GM12878 (cell line): ENCODE data around the gene MYLIP. TPM values are rescaled to one million over a fixed set of nuclear protein-coding genes. Genes with fewer than 3 reads are reported as not detected.

Experiments
- ATAC-seq: fragments of 200-7000 bp; cut with Tn5 transposase; 3 replicates; pipeline ENCODE4 v1.9.1; 2020; ENCODE audit warnings: mild to moderate bottlenecking, moderate library complexity
- BruUV-seq: library from RNA; stranded (reverse); fragments of 400-500 nt; replicated peaks from 2 replicates; lab custom pipeline; 2021; lab: Mats Ljungman, UMichigan
- CTCF ChIA-PET: fragments of 300-600 bp; sonication (Branson Sonifier 250); formaldehyde crosslinking; extraction: SDS; loops from one replicate; lab custom pipeline; 2021; ENCODE audit warnings: inconsistent platforms; lab: Yijun Ruan, JAX
- POLR2A ChIA-PET: fragments of 350-600 bp; formaldehyde crosslinking; extraction: SDS; loops from one replicate; lab custom pipeline; 2021; ENCODE audit warnings: inconsistent platforms; lab: Charles Lee
- RAD21 ChIA-PET: fragments of 300-600 bp; sonication (Branson Sonifier 250); formaldehyde crosslinking; loops from one replicate; lab custom pipeline; 2023; ENCODE audit warnings: antibody characterized with exemption; ENCODE audit not compliant: unreplicated experiment; lab: Charles Lee
- SMC1A ChIA-PET: fragments of 300-600 bp; sonication (Branson Sonifier 250); formaldehyde crosslinking; loops from one replicate; lab custom pipeline; 2023; ENCODE audit not compliant: unreplicated experiment, uncharacterized antibody; lab: Charles Lee
- DNase-seq: peaks from one replicate; pipeline ENCODE4 v3.0.0-alpha.2; 2011; ENCODE audit warnings: low read depth, low spot score
- FAIRE-seq: peaks from 3 replicates; lab custom pipeline; 2011; peaks lifted over from hg19 to GRCh38; lab: Jason Lieb, UNC
- H2AFZ ChIP-seq: 2 replicates; pipeline ENCODE4 v1.6.0; 2011; ENCODE audit warnings: low read depth, low read length, control low read depth; ENCODE audit not compliant: control insufficient read depth
- H3K27ac ChIP-seq: 2 replicates; pipeline ENCODE4 v1.5.1; 2011; ENCODE audit warnings: control low read depth; ENCODE audit not compliant: control insufficient read depth, insufficient read depth
- H3K27me3 ChIP-seq, 2 experiments: replicated peaks in 1 of 2; 2 replicates each; pipeline versions ENCODE4 v1.6.0 to v1.6.1; 2011; ENCODE audit warnings: low read length in 1 of 2; ENCODE audit not compliant: control insufficient read depth in 2 of 2, insufficient read depth in 2 of 2
- H3K36me3 ChIP-seq, 2 experiments: 2 replicates each; pipeline ENCODE4 v1.5.1; 2011; ENCODE audit warnings: low read length in 1 of 2; ENCODE audit not compliant: control insufficient read depth in 2 of 2, insufficient read depth in 2 of 2
- H3K4me1 ChIP-seq: 2 replicates; pipeline ENCODE4 v1.6.1; 2011; ENCODE audit warnings: mild to moderate bottlenecking, low read length, moderate library complexity, mixed read lengths; ENCODE audit not compliant: control insufficient read depth, insufficient read depth
- H3K4me2 ChIP-seq: 2 replicates; pipeline ENCODE4 v1.6.0; 2011; ENCODE audit warnings: control low read depth; ENCODE audit not compliant: control insufficient read depth, insufficient read depth
- H3K4me3 ChIP-seq: fragments of 200-600 bp; sonication (generic); 2 replicates; pipeline ENCODE4 v1.5.1; 2016
- H3K79me2 ChIP-seq: 2 replicates; pipeline ENCODE4 v1.6.0; 2011; ENCODE audit warnings: low read length; ENCODE audit not compliant: control insufficient read depth, insufficient read depth
- H3K9ac ChIP-seq: 2 replicates; pipeline ENCODE4 v1.8.0; 2011; ENCODE audit warnings: low read length, control low read depth, mixed read lengths; ENCODE audit not compliant: control insufficient read depth, insufficient read depth
- H3K9me3 ChIP-seq: replicated peaks from 3 replicates; pipeline ENCODE4 v1.5.1; 2011; ENCODE audit warnings: mild to moderate bottlenecking, low read length; ENCODE audit not compliant: control insufficient read depth, insufficient read depth
- H4K20me1 ChIP-seq: 2 replicates; pipeline ENCODE4 v1.6.0; 2011; ENCODE audit not compliant: control insufficient read depth, insufficient read depth
- BMI1 ChIP-seq: fragments of 450-650 bp; IDR thresholded peaks from 2 replicates; pipeline ENCODE4 v1.6.1; 2016; ENCODE audit warnings: mild to moderate bottlenecking, moderate library complexity, borderline replicate concordance
- CBX3 ChIP-seq: fragments of 200-600 bp; sonication (generic); IDR thresholded peaks from 2 replicates; pipeline ENCODE4 v1.6.1; 2016; ENCODE audit warnings: low read depth, borderline replicate concordance
- CEBPB ChIP-seq, 2 experiments: fragments of 150-350 bp in 1 of 2; IDR thresholded peaks; 2 replicates each; pipeline ENCODE4 v1.6.1; 2012 to 2014; ENCODE audit warnings: low read depth in 2 of 2, low read length in 2 of 2, borderline replicate concordance in 1 of 2, inconsistent platforms in 1 of 2
- CHD2 ChIP-seq: IDR thresholded peaks from 2 replicates; pipeline ENCODE4 v1.6.1; 2011; ENCODE audit warnings: low read depth, low read length, improper control_type of control experiment, borderline replicate concordance
- IKZF2 ChIP-seq, 2 experiments: fragments of 450-650 bp; IDR thresholded peaks; 2 replicates each; pipeline ENCODE4 v1.6.1; 2017; ENCODE audit warnings: mild to moderate bottlenecking in 2 of 2, moderate library complexity in 2 of 2
- KLF5 ChIP-seq: fragments of 450-650 bp; IDR thresholded peaks from 2 replicates; pipeline ENCODE4 v1.6.1; 2014; ENCODE audit warnings: mild to moderate bottlenecking; ENCODE audit not compliant: partially characterized antibody
- MYB ChIP-seq: fragments of 150-350 bp; IDR thresholded peaks from 2 replicates; pipeline ENCODE4 v1.6.1; 2014; ENCODE audit warnings: mild to moderate bottlenecking, low read depth, low read length, borderline replicate concordance
- NBN ChIP-seq: fragments of 450-650 bp; IDR thresholded peaks from 2 replicates; pipeline ENCODE4 v1.6.1; 2016
- NFIC ChIP-seq: IDR thresholded peaks from 2 replicates; pipeline ENCODE4 v1.6.1; 2012; ENCODE audit warnings: low read depth, mild to moderate bottlenecking, inconsistent platforms, low read length, moderate library complexity
- PAX8 ChIP-seq: fragments of 450-650 bp; IDR thresholded peaks from 2 replicates; pipeline ENCODE4 v1.6.1; 2017; ENCODE audit warnings: mild to moderate bottlenecking, moderate library complexity
- POLR2AphosphoS2 ChIP-seq: IDR thresholded peaks from 2 replicates; pipeline ENCODE4 v1.6.1; 2011; ENCODE audit warnings: low read depth, mild to moderate bottlenecking, low read length, improper control_type of control experiment, moderate library complexity
- POLR2AphosphoS5 ChIP-seq: IDR thresholded peaks from 2 replicates; pipeline ENCODE4 v1.6.1; 2011; ENCODE audit warnings: mild to moderate bottlenecking, low read length, inconsistent platforms
- RCOR1 ChIP-seq: conservative IDR thresholded peaks from 2 replicates; pipeline ENCODE4 v1.6.1; 2012; ENCODE audit warnings: low read depth, low read length, improper control_type of control experiment
- SUPT20H ChIP-seq: IDR thresholded peaks from 2 replicates; pipeline ENCODE4 v1.6.1; 2011; ENCODE audit warnings: low read depth, mild to moderate bottlenecking, low read length, moderate library complexity, borderline replicate concordance; ENCODE audit not compliant: control insufficient read depth
- TAF1 ChIP-seq: IDR thresholded peaks from 2 replicates; pipeline ENCODE4 v1.6.1; 2011; ENCODE audit warnings: mild to moderate bottlenecking, low read depth, low read length, borderline replicate concordance
- WGBS: methylation state at CpG from one replicate; pipeline ENCODE4 v1.1.6; 2016; ENCODE audit warnings: low lambda C conversion rate; ENCODE audit not compliant: insufficient replicate concordance, insufficient coverage; ENCODE audit errors: missing lambda C conversion rate; 5-methylcytosine and 5-hydroxymethylcytosine counted together
- in situ Hi-C: fragments of 300-500 bp; cut with MboI; formaldehyde crosslinking; loops from 9 replicates; pipeline ENCODE4 v1.14.3; 2018; ENCODE audit warnings: mixed read lengths
- intact Hi-C: fragments of 100-400 bp; cut with micrococcal nuclease; formaldehyde crosslinking; loops from one replicate; pipeline ENCODE4 v1.14.2; 2022; ENCODE audit not compliant: unreplicated experiment
- polyA plus RNA-seq, 11 experiments: library from polyadenylated mRNA; depleted of rRNA in 4 of 11; unstranded in 6 of 11; stranded (reverse) in 5 of 11; fragments of >200 nt; fragmentation: Nextera tagmentation in 4 of 11; fragmentation: Illumina TruSeq in 1 of 11; extraction: Ambion mirVana in 4 of 11; extraction: Trizol in 1 of 11; gene quantifications; 1 replicate in 1 of 11; 2 replicates in 10 of 11; pipeline versions ENCODE4 v1.2.1 to v1.2.3, GENCODE V29; 2011 to 2016; ENCODE audit warnings: inconsistent platforms in 2 of 11, missing spikeins in 2 of 11, low read depth in 1 of 11
- total RNA-seq, 4 experiments: library from RNA; depleted of rRNA in 3 of 4; stranded (reverse); fragments of >200 nt in 3 of 4; fragmentation: Illumina TruSeq in 1 of 4; extraction: Trizol in 1 of 4; gene quantifications; 2 replicates each; pipeline versions ENCODE4 v1.2.1 to v1.2.3, GENCODE V29; 2013 to 2021
- TF ChIP-seq, protein P1 (sequence below): fragments of 150-350 bp; IDR thresholded peaks from 2 replicates; pipeline ENCODE4 v1.6.1; 2014; ENCODE audit warnings: mild to moderate bottlenecking, low read depth, low read length
- TF ChIP-seq, protein P2 (sequence below): IDR thresholded peaks from 2 replicates; pipeline ENCODE4 v1.6.1; 2011; ENCODE audit warnings: borderline replicate concordance, low read depth, mild to moderate bottlenecking, moderate library complexity, mixed read lengths, low read length; ENCODE audit not compliant: insufficient read depth; ENCODE audit errors: extremely low read length

Gene MYLIP
- total and polyA plus RNA-seq, 10 of the 15 experiments (the other 5 are each of a cell fraction or from before 2014, with no cell fraction given): 5.3 to 123 (median 12.5) TPM

DNA sequence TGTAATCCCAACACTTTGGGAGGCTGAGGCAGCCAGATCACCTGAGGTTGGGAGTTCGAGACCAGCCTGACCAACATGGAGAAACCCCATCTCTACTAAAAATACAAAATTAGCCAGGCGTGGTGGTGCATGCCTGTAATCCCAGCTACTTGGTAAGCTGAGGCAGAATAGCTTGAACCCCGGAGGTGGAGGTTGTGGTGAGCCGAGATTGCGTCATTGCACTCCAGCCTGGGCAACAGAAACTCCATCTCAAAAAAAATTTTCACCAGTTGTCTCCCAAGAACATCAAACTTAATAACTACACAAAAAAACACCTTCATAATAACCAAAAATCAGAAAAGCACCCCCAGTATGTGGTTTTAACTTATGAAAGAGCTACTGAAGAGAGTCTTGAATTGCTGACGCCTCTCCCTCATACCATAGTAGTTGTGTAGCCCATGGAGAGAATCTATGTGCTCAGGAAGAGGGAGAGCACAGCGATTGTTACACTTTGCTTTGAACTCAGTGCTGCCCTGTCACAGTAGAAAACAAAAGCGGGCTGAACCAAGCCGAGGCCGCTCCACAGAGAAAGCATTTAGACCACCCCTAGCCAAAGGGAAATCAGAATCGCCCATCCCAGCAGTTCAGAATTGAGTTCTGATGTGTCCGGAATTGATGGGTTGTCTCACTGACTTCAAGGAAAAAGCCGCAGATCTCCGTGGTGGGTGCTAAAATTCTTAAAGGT, 67.5 kb downstream of the MYLIP start:
- no peak overlapping the region for H3K4me3 ChIP-seq
- DNase-seq: no peak
- H3K79me2 ChIP-seq: no peaks in the 10 kb centered on the region
- FAIRE-seq: no peak
- in situ Hi-C loops: no loop called here
- no peak for ATAC-seq
- SMC1A ChIA-PET: interaction anchor here (0.8 to 1.5 kb wide), 3 partner anchors 9 to 65 kb away, joined by 3 to 6 read pairs (median 3); no protein-coding TSS in a partner anchor
- RAD21 ChIA-PET: interaction anchor here (1.4 kb wide), 1 partner anchor 9 kb away, joined by 5 read pairs; no protein-coding TSS in a partner anchor
- H3K27me3 ChIP-seq: no peaks in the 10 kb centered on the region; a peak in 2 of 4 replicates
- H3K9me3 ChIP-seq: no peaks in the 10 kb centered on the region
- H4K20me1 ChIP-seq: no peaks in the 10 kb centered on the region
- intact Hi-C loops: no loop called here
- H2AFZ ChIP-seq: no peak overlapping the region
- H3K9ac ChIP-seq: no peak overlapping the region
- H3K36me3 ChIP-seq: no peaks in the 10 kb centered on the region
- CTCF ChIA-PET: interaction anchor here (0.8 to 2.1 kb wide), 5 partner anchors 9 to 573 kb away, joined by 3 to 7 read pairs (median 5); partner anchors contain the start of gene MYLIP
- 58% methylated on average over 14 of the region's 14 CpGs for WGBS
- no peak overlapping the region for H3K27ac ChIP-seq
- no peaks in the 10 kb centered on the region for H3K4me1 ChIP-seq
- TF ChIP-seq BMI1 (no peak), POLR2AphosphoS5 (no peak), RCOR1 (no peak), CBX3 (no peak), KLF5 (no peak), SUPT20H (no peak), CEBPB (IDR thresholded peaks at IDR 0.05; ENCODE audit: borderline replicate concordance in 1 of 2, low read depth in 2 of 2, low read length in 2 of 2) (no peak), POLR2AphosphoS2 (no peak), TAF1 (no peak), NBN (no peak), NFIC (no peak), MYB (no peak), CHD2 (no peak), IKZF2 (IDR thresholded peaks at IDR 0.05) (no peak), PAX8 (no peak)
- TF ChIP-seq, protein P1, sequence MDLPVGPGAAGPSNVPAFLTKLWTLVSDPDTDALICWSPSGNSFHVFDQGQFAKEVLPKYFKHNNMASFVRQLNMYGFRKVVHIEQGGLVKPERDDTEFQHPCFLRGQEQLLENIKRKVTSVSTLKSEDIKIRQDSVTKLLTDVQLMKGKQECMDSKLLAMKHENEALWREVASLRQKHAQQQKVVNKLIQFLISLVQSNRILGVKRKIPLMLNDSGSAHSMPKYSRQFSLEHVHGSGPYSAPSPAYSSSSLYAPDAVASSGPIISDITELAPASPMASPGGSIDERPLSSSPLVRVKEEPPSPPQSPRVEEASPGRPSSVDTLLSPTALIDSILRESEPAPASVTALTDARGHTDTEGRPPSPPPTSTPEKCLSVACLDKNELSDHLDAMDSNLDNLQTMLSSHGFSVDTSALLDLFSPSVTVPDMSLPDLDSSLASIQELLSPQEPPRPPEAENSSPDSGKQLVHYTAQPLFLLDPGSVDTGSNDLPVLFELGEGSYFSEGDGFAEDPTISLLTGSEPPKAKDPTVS: no peak
- TF ChIP-seq, protein P2, sequence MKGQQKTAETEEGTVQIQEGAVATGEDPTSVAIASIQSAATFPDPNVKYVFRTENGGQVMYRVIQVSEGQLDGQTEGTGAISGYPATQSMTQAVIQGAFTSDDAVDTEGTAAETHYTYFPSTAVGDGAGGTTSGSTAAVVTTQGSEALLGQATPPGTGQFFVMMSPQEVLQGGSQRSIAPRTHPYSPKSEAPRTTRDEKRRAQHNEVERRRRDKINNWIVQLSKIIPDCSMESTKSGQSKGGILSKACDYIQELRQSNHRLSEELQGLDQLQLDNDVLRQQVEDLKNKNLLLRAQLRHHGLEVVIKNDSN: no peak
- H3K4me2 ChIP-seq: no peak overlapping the region
- POLR2A ChIA-PET: no interaction called here
- BruUV-seq: no TSS peak
